Glomerular endothelial cell (primary cell): ENCODE measurements around the gene TRIM71. TPM values are rescaled to one million over a fixed set of nuclear protein-coding genes. Genes with fewer than 3 reads are reported as not detected.
"Not testable (repeated sequence)": the region's sequence is repeated elsewhere in the genome, so short reads cannot be mapped to it uniquely, and the experiment has no call there.

Experiments
- DNase-seq: peaks from one replicate; pipeline ENCODE4 v3.0.0-alpha.2; 2011; ENCODE audit warnings: low read depth, low spot score; ENCODE audit errors: extremely low read depth
- total RNA-seq: library from RNA; depleted of rRNA; stranded (reverse); fragments of >200 nt; gene quantifications from 2 replicates; pipeline ENCODE4 v1.2.3, GENCODE V29; 2015

TRIM71 gene
- total RNA-seq, 1 donor from 2014 or later = not detected

DNA sequence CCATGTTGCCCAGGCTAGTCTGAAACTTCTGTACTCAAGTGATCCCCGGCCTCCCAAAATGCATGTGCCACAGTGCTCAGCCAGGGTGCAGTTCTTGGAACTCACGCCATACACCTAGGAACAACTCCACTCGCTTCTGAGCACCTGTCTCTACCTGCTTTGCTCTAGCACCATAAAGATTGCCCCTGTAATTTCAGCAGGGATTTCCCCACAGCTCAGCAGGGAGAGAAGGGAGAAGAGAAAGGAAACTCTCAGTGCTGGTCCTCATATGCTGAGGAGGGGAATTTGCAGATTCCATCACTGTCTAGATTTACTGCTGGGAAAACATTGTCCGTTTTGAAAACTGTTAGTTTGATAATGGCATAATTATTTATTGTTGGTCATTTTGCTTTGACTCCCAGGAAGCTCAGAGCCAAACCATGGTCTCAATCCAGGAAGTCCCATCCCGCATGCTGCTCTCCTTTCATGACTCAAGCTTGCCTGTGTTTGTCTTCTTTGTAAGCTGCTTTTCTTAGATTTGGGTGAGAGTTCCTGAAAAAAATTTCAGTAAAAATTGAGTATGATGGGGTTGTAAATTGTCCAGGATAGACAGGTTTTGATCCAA lies 24.2 kb downstream of the TRIM71 start:
- DNase-seq = no peak

DNA sequence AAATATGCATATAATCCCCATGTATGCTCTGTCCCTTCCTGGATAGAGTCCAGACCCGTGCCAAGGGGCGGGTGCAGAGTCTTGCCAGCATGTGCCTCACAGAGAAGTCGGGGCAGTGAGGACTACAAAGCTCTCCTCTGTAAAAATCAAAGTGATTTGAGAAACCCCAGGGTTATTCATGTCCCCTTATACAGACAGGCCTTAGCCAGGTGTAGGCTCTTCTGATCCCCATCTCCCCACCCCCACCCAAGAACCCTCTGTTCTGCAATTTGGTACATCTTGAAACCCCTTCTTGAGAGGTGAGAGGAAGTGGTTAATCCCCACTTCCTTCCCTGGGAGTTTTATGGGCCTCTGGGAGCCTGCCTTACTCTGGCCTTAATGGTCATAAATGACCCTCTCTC lies 24.7 kb downstream of the TRIM71 start:
- DNase-seq = no peak

DNA sequence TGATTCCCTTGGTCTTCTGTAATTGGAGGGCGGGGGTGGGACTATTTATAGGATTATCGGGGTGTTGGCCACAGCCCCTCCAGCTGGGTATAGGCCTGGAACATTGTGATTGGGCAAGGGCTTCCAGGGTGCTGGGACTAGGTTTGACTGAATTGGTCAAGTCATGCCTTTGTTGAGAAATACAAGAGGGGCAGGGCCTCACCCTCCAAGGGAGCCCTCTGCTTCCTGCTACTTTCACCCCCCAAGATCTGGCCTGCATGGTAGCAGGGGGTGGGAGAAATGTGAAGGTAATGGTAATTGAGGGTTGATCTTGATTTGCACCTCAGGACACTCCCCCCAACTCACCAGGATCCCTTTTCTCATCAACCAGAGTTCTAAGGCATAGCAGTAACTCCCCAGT lies 25.2 kb downstream of the TRIM71 start:
- DNase-seq = no peak

DNA sequence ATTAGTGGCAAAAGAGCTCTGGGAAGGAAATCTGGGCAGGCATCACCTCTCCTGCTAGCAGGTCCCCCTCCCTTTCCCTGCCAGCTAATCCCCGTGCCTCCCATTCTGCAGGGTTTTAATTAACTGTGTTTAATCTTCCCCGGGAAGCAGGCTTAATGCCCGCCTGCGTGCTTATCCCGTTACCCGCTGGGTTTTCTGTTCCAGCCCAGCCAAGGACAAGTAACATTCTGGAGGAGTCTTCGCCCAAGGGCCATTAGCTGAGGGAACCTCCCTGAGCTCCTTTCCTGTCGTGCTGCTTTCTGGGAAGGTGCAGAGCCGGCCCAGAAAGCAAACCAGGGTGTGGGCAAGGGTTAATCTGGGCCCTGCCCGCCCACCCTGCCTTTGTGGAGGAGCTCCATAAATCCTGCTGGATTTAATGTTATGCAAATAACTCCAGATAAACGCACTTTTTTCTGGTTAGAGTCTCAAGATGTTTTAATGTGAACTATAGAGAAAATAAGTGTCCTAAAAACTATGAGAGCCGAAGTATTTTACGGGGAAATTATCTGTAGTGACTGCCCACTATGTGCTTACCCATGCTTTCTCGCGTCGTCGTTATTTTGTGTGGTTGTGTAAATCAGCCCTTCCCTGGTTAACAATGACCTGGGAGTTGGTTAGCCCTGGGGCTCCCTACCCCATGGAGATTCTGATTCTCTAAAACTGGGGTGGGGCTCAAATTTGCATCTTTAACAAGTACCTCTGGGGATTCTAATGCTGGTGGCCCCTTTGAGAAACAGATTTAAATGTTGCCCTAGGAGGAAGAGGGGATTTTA lies 25.9 kb downstream of the TRIM71 start:
- no peak for DNase-seq

DNA sequence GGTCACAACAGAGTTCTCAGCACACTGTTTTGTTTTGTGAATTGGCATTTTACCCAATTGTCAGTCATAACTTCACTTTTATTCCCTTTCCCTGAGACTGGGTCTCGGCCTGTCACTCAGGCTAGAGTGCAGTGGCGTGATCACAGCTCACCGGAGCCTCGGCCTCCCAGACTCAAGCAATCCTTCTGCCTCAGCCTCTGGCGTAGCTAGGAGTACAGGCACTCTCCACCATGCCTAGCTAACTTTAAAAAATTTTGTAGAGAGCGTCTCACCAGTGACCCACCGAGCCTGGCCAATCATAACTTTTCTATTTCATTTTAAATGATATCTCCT lies 26.5 kb downstream of the TRIM71 start:
- no peak for DNase-seq

DNA sequence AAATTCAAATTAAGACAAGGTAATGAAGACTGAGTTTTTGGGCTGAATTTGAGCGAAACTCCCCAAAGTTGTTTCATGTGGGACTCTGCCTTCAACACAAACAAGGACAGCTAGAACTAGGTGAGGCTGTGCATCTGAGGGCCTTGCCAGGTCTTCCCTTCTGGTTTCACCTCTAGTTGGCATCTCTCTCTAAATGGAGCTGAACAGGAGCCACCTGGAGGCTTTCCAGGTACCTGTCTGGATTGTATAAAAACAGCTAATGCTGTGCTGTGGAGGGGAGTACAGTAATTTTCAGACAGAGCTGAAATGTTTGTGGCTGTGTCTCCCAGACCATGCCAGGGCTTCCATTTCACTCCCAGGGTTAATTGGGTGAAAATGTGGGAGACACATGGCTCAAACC lies 27.1 kb downstream of the TRIM71 start:
- no peak for DNase-seq

DNA sequence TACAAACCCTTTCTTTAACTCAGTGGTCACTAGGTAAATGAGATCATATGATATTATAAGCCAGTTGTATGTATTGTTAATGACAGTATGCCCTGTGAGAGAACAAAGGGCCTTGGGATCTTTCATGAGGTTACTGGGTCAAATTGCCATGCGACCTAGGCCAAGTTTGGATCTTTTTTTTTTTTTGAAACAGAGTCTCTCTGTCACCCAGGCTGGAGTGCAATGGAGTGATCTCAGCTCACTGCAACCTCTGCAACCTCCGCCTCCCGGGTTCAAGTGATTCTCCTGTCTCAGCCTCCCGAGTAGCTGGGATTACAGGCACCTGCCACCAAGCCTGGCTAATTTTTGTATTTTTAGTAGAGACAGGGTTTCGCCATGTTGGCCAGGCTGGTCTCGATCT lies 27.7 kb downstream of the TRIM71 start:
- DNase-seq = not testable (repeated sequence)

DNA sequence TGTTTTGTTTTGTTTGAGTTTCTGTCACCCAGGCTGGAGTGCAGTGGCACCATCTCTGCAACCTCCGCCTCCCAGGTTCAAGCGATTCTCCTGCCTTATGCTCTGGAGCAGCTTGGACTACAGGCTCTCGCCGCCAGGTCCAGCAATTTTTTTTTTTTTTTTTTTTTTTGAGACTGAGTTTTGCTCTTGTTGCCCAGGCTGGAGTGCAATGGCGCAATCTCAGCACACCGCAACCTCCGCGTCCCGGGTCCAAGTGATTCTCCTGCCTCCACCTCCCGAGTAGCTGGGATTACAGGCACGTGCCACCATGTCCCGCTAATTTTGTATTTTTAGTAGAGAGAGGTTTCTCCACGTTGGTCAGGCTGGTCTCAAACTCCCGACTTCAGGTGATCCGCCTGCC lies 29.2 kb downstream of the TRIM71 start:
- not testable (repeated sequence) for DNase-seq

DNA sequence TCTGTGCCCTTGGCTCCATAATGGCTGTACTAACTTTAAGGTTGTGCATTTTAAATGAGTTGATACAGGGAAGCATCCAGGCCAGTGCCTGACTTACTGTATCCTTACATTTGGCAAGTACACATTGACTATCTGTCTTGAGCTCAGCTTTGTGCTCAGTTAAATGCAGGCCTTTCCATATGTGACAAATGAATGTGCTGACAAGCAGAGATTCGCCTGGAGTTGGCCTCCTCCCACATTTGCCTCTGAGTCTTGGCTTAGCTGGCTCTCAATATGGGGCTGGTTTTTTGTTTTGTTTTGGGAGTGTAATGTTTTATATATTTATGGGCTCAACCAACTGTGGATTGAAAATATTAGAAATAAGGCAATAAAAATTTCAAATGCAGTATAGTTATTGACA lies 29.7 kb downstream of the TRIM71 start:
- no peak for DNase-seq

DNA sequence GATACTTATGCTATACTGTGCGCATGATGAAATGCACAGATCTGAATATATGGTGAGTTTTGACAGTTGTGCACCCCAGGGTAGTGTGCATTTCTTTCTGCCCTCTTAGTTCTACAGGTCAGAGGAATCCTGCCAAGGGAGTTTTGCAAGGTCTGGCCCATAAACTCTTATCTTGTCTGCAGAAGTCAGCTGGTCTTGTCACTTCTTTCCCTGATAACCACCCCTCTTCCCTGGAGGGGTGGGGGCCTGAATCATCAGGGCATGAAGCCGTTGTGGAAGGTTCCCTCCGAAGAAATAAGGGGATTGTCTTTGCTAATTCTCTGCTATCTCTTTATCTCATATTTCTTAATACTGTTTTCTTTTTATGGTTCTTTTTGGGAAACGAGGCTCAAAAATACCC lies 30.4 kb downstream of the TRIM71 start:
- no peak for DNase-seq

DNA sequence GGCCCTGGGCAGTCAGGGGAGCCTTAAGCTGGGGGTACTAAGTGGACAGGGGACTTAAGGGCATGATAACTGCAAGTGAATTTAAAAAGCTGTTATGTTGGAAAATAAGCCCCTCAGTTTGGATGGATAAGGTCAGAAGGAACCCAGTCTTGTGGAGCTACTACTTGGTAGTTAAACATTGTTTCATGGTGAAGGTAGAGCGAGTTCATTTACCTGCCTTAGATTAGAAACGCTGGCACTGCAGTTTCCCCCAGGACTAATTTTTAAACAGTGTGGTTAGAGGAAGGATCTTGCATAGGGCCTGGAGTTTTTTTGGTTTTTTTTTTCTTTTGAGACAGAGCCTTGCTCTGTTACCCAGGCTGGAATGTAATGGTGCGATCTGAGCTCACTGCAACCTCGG lies 31.2 kb downstream of the TRIM71 start:
- DNase-seq = no peak

DNA sequence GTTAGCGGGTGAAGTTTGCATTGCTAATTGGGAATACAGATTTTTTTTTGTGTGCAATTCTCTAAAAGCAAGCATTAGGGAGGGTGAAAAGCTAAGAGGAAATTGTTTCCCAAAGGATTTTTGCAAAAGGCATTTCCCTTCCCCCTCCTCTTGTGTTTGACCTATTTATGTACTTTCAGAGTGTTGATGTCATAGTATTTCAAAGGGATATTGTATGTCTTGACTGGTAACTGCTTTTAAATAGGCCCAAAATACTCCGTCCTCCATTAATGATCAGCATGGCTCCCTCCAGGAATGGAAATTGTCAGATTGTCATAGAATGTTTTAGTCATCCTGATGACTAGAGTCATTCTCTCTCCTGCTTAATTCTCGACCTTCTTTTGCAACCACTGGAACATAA lies 32.4 kb downstream of the TRIM71 start:
- DNase-seq = no peak

DNA sequence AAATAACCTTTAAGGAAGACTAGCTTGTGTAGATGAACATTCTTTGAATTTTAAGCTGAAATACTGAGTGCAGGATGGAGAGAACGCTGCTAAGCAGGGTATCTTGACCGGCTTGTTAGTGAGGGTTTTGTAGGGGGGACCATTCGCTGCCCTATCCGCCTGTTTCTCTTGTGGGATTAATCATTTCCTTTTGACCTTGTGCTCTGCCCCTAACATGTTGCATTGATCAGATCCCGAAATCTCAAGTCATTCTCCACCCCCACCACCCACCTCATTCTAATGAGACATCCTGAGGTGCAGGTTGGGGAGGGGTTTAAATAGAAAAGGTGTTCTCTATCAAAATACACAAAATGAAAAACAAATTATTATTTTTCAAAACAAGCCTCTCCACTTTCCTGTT lies 32.8 kb downstream of the TRIM71 start:
- no peak for DNase-seq

DNA sequence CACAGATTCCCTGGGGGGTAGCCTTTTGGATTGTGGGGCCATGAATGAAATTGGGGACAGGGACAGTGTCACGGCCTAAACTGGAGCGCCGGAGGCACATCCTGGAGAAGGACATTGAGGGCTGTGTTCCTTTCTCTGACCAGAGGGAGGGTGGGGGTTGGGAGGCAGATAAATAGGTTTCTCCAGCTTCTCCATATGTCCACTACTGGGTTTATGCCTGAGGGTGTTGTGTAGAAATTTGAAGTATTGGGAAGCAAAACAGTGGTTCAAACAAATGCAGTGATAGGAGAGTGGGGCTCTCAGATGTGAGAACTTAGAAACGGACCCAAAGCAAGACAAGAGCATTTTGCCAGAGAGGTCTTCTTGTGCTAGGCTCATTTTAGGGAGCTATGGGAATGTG lies 34.3 kb downstream of the TRIM71 start:
- no peak for DNase-seq

DNA sequence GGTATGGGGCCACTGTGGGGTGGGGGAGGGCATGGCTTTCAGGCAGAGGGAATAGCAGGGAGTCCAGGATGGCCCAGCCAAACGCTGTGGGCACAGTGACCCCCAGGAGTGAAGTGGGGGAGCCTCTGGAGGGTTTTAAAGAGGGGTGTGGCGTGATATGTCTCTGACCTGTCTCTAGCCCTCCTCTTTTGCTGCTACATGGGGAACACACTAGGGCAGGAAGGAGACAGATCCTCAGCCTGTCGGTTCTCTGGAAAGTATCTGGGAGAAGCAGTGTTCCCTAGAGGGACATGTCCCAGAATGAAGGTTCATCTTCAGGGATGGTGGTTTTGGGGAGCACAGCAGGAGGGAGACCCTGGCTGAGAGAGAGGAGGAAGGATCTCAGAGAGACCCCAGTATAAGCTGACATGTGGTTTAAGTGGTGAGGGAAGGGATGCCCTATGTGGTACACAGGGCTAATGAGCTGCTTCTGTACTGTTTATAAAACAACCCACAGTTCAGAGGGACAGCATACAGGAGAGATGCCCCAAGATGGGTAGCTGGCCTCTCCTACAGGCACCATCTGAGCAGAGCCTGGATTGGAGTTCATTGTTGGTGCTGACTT lies 37.7 kb downstream of the TRIM71 start:
- no peak for DNase-seq

DNA sequence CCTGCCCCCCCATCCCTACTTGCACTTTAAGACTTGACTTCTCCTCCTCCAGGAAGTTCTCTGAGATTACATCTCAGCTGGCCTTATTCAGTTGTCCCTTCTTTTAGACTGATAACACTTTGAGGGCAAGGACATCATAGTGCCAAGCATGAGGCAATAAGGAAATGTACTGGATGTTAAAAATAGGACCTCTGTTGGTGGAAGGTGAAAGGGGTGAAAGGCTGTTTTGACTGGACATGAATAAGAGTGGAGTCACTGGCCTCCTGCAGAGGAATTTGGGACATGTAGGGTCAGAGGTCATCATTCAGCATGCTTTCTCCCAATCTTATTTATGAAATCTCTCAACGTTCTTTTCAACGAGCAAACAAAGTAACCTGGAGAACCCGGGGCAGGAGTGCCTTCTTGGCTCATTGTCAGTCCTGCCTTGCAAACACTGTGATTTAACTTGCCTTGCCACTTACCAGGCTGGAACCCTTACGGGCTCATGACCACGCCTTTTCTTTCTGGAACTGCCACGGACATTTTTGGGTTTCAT lies 38.6 kb downstream of the TRIM71 start:
- no peak for DNase-seq

DNA sequence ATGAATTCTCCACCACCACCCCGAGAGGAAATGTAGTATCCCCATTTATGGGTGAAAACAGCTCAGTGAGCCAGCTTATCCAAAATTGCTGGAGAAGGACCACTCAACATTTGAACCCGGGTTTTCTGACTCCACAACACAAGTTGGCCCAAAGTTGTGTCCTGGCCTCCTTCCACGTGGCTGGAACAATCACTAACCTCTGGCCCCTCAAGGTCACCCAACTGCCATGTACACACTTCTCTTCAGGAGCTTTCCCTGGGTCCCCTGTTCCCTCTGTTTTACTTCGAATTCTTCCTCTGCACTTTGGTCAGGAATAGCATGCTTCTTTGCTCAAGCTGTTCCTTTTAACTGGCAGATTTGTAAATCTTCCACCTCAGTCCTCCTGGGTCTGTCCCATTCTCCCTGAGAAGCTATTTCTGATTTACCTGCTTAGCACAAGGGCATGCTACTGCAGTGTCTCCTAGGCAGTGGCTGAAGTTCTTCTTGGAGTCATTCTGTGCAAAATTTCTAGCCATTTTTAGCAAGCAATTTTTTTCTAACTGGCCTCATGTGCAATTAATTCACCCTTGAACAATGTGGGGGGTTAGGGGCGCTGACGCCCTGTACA lies 39.2 kb downstream of the TRIM71 start:
- DNase-seq = no peak

DNA sequence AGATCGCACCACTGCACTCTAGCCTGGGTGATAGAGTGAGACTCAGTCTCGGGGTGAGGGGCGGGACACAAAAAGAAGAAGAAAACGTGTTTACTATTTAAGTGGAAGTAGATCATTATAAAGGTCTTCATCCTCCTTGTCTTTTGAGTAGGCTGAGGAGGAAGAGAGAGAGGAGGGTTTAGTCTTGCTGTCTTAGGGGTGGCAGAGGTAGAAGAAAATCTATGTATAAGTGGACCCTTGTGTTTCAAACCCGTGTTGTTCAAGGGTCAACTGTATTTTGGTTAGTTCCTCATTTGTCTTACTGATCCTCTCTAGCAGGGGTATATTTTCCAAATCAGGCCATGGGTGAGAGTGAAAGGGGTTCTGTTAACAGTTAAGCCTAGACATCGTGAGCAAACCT lies 40.1 kb downstream of the TRIM71 start:
- DNase-seq = no peak

DNA sequence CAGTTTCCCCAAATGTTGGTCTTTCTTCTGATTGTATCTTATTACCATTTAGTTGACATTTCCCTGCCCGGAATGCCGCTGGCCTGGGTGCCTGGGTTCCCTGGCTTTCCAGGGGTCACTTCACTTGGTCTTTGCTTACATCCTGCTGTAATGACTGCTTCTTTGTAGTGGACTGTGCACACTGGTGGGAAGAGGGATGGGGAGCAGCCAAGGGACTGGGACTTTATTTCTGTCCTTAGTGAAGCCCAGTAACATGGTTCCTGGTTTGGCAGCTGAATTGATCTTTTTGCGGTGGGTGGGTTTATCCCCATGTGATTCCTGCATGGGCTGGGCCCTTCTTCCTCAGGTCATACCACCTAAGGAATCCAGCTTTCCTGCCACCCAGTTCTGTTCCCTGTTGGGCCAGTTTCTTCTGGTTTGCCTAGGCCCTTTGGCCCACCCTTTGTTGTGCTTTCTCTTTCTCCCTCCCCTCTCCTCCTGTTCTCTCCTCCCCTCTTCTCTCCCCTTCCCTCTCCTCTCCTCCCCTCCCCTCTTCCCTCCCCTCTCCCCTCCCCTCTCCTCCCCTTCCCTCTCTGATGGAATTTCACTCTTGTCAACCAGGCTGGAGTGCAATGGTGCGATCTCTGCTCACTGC lies 41.9 kb downstream of the TRIM71 start:
- no peak for DNase-seq

DNA sequence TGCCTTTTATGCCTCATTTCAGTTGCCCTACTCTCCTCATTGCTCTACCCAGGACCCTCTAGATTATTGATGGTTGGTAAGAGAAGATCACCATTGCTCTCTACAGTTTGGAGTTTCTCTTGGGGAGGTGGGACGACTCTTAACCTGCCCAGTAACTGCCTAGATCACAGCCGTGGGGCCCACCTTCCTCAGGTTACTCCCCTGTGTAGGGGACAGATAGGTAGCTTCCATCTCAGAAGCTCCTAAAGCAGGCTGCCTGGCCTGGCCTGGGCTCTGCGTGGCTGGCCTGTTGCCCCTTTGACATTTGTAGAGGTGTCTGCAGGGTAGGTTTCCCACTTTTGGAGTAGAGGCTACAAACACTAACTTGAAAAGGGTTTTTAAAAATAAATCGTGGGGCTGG lies 42.7 kb downstream of the TRIM71 start:
- no peak for DNase-seq

DNA sequence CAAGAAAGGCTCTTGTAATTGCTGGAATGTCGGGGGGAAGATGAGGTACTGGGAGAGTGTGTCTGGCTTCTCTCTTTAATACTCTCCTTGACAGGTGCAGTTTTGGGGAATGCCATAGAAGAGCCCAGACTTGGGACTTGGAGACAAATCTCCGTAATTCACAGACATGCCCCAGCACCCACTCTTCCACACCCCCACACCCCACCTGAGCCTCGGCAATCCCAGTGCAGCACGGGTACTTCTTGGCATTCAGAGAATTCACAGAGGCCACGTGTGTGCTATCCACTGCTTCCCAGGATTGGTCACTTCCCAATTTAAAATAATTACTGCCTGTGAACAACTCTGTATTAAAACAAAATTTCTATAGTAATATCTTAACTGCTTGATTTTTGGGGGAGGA lies 43.9 kb downstream of the TRIM71 start:
- DNase-seq = no peak
